Activated T-cell treated with anti-CD3 and anti-CD28 coated beads, Interleukin-2, amount 50 U/mL, for 72 hours (primary cell): Measurements from ENCODE around the gene ICAM1. TPM values are rescaled to one million over a fixed set of nuclear protein-coding genes. Genes with fewer than 3 reads are reported as not detected.
"Not testable (repeated sequence)": the region's sequence is repeated elsewhere in the genome, so short reads cannot be mapped to it uniquely, and the experiment has no call there.

Source experiments
- ATAC-seq, 2 donors: fragments of 150-1000 bp; cut with Tn5 transposase; replicated peaks in 1 of 2; 2 replicates each; pipeline ENCODE4 v1.10.0; 2021; ENCODE audit warnings: moderate library complexity in 2 of 2, mild to moderate bottlenecking in 1 of 2
- DNase-seq, 2 donors: peaks; one replicate each; pipeline ENCODE4 v3.0.0; 2021 to 2022; ENCODE audit warnings: mixed read lengths in 1 of 2
- H3K27ac Mint-ChIP-seq: one replicate; pipeline ENCODE4 v1.8.0; 2022; ENCODE audit warnings: mild to moderate bottlenecking, moderate library complexity, mixed read lengths
- H3K27me3 Mint-ChIP-seq: one replicate; pipeline ENCODE4 v1.8.0; 2022; ENCODE audit warnings: low read depth, mixed read lengths
- H3K36me3 Mint-ChIP-seq, 2 donors: one replicate each; pipeline ENCODE4 v1.8.0; 2022; ENCODE audit warnings: mixed read lengths in 2 of 2, mild to moderate bottlenecking in 1 of 2; ENCODE audit not compliant: insufficient read depth in 2 of 2
- H3K4me1 Mint-ChIP-seq: one replicate; pipeline ENCODE4 v1.8.0; 2022; ENCODE audit warnings: low read depth, mixed read lengths
- H3K4me3 Mint-ChIP-seq, 2 donors: one replicate each; pipeline ENCODE4 v1.8.0; 2022; ENCODE audit warnings: mild to moderate bottlenecking in 2 of 2, mixed read lengths in 2 of 2, moderate library complexity in 2 of 2
- H3K9me3 Mint-ChIP-seq, 2 donors: one replicate each; pipeline ENCODE4 v1.8.0; 2022; ENCODE audit warnings: mixed read lengths in 2 of 2
- total RNA-seq, 2 donors: library from RNA; stranded (reverse); gene quantifications; one replicate each; pipeline ENCODE4 v1.2.3, GENCODE V29; 2022

Gene ICAM1
- total RNA-seq, 2 donors from 2014 or later = 20.7 to 40.1 TPM

- DNase-seq = peak; percentile 41 to 44
- Mint-ChIP-seq H3K9me3 (no peaks in the 10 kb centered on the region), H3K27ac (peak overlapping the region; percentile 83), H3K36me3 (peaks cover 1 to 5% of the 10 kb centered on the region in 2 donors), H3K4me1 (peaks cover 40% of the 10 kb centered on the region), H3K27me3 (no peaks in the 10 kb centered on the region), H3K4me3 (peak overlapping the region; percentile 89 to 94)
- ATAC-seq = peak in 1 of 2 donors; percentile 1
These were observed 695 bp downstream of the ICAM1 start for GRCh38 chr19:10271543-10272086.

- ATAC-seq (no peak), DNase-seq (no peak)
- Mint-ChIP-seq H3K4me3 (no peak overlapping the region), H3K27ac (peak overlapping the region; percentile 79), H3K9me3 (no peaks in the 10 kb centered on the region), H3K27me3 (no peaks in the 10 kb centered on the region), H3K4me1 (peaks cover 55% of the 10 kb centered on the region), H3K36me3 (peaks cover 5 to 12% of the 10 kb centered on the region in 2 donors)
These were observed 3.7 kb downstream of the ICAM1 start for GRCh38 chr19:10274589-10274988.

DNA sequence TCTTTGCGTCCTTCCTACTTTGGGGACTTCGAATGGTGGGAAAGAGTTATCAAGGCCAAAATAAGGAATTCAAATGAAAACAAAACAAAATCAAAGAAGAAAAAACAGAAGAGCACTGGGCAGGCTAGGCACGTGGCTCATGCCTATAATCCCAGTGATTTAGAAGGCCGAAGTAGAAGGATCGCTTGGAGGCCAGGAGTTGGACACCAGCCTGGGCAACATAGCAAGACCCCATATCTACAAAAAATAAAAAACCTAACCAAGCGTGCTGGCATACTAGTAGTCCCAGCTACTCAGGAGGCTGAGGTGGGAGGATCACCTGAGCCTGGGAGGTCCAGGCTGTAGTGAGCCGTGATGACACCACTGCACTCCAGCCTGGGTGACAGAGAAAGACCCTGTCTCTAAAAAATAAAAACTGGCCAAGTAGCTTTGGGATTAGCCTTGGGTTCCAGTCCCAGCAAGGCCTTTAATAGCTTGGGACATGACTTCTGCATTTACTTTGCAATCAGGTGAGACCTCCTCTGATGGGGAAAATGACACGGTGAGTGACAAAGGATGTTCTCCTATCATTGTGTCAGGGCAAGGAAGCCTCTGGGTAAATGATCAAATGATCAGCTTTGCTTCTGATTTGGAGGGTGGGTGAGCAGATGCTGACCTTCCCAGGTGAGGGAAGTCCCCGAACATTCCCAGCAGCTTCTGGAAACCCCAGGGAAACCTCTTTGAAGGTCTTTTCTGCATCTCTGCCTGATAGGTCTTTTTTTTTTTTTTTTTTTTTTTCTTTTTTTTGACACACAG is 7.1 kb downstream of the ICAM1 start:
- H3K4me1 Mint-ChIP-seq = peaks cover 34% of the 10 kb centered on the region
- no peaks in the 10 kb centered on the region for H3K9me3 Mint-ChIP-seq
- no peak for DNase-seq
- peak overlapping the region; percentile 51 for H3K27ac Mint-ChIP-seq
- H3K27me3 Mint-ChIP-seq = no peaks in the 10 kb centered on the region
- H3K36me3 Mint-ChIP-seq = peaks cover 15 to 17% of the 10 kb centered on the region in 2 donors
- no peak for ATAC-seq
- no peak overlapping the region for H3K4me3 Mint-ChIP-seq

GRCh38 chr19:10278935-10279334 is 8.0 kb downstream of the ICAM1 start:
- peak overlapping the region; percentile 13 for H3K27ac Mint-ChIP-seq
- peaks cover 14 to 18% of the 10 kb centered on the region in 2 donors for H3K36me3 Mint-ChIP-seq
- H3K4me1 Mint-ChIP-seq = peaks cover 31% of the 10 kb centered on the region
- no peaks in the 10 kb centered on the region for H3K27me3 Mint-ChIP-seq
- no peaks in the 10 kb centered on the region for H3K9me3 Mint-ChIP-seq
- ATAC-seq (no peak), DNase-seq (no peak)
- no peak overlapping the region for H3K4me3 Mint-ChIP-seq

- Mint-ChIP-seq H3K4me1 (peaks cover 28% of the 10 kb centered on the region), H3K27ac (peak overlapping the region; percentile 9), H3K36me3 (peaks cover 9 to 18% of the 10 kb centered on the region in 2 donors), H3K4me3 (no peak overlapping the region), H3K9me3 (no peaks in the 10 kb centered on the region), H3K27me3 (no peaks in the 10 kb centered on the region)
- no peak for DNase-seq
- ATAC-seq = no peak
These were observed 9.0 kb downstream of the ICAM1 start for GRCh38 chr19:10279737-10280442.

DNA sequence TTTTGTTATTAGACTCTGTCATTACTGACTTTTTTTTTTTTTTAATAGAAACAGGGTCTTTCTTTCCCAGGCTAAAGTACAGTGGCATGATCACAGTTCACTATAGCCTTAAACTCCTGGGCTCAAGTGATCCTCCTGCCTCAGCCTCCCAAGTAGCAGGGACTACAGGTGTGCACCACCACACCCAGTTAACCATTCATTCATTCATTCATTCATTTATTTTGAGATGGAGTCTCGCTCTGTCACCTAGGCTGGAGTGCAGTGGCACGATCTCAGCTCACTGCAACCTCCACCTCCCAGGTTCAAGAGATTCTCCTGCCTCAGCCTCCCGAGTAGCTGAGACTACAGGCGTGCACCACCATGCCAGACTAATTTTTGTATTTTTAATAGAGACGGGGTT is 11.1 kb downstream of the ICAM1 start:
- H3K27me3 Mint-ChIP-seq, H3K27ac Mint-ChIP-seq, H3K4me3 Mint-ChIP-seq, H3K9me3 Mint-ChIP-seq, DNase-seq, ATAC-seq: not testable (repeated sequence)
- peaks cover 40% of the 10 kb centered on the region for H3K4me1 Mint-ChIP-seq
- peaks cover 9 to 22% of the 10 kb centered on the region in 2 donors for H3K36me3 Mint-ChIP-seq

DNA sequence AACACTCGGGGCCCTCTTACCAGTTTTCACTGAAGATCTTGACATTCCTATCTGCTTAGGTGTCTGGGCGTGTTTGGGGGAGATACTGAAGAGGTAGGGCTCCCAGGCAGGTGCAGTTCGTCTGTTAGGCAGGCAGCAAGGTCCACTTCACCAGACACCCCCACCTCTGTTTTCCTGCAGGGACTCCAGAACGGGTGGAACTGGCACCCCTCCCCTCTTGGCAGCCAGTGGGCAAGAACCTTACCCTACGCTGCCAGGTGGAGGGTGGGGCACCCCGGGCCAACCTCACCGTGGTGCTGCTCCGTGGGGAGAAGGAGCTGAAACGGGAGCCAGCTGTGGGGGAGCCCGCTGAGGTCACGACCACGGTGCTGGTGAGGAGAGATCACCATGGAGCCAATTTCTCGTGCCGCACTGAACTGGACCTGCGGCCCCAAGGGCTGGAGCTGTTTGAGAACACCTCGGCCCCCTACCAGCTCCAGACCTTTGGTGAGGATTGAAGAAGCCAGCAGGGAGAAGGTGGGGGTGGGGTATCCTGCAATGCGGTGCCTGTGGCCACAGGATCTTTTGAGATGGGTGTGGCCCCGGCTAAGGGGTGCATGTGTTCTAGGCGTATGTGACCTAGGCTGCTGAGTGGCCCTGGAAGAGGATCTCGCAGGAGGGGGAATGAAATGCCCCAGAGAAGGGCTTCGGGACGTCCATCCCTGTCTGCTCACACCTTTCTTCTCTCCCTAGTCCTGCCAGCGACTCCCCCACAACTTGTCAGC is 12.6 kb downstream of the ICAM1 start:
- no peaks in the 10 kb centered on the region for H3K9me3 Mint-ChIP-seq
- H3K27ac Mint-ChIP-seq = no peak overlapping the region
- no peak for DNase-seq
- H3K4me3 Mint-ChIP-seq = no peak overlapping the region
- ATAC-seq = no peak
- peaks cover 10% of the 10 kb centered on the region for H3K27me3 Mint-ChIP-seq
- H3K4me1 Mint-ChIP-seq = peaks cover 40% of the 10 kb centered on the region
- peaks cover 6 to 18% of the 10 kb centered on the region in 2 donors for H3K36me3 Mint-ChIP-seq

DNA sequence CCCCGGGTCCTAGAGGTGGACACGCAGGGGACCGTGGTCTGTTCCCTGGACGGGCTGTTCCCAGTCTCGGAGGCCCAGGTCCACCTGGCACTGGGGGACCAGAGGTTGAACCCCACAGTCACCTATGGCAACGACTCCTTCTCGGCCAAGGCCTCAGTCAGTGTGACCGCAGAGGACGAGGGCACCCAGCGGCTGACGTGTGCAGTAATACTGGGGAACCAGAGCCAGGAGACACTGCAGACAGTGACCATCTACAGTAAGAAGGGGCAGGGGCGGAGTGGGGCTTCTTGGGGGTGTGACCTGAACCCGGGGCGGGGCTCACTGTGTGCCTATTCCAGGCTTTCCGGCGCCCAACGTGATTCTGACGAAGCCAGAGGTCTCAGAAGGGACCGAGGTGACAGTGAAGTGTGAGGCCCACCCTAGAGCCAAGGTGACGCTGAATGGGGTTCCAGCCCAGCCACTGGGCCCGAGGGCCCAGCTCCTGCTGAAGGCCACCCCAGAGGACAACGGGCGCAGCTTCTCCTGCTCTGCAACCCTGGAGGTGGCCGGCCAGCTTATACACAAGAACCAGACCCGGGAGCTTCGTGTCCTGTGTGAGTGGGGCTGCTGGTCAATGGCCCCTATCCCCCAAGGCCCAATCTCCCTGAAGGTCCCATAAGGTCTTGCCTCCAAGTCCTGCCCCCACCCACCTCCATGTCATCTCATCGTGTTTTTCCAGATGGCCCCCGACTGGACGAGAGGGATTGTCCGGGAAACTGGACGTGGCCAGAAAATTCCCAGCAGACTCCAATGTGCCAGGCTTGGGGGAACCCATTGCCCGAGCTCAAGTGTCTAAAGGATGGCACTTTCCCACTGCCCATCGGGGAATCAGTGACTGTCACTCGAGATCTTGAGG is 13.4 kb downstream of the ICAM1 start:
- no peak overlapping the region for H3K4me3 Mint-ChIP-seq
- peaks cover 3 to 20% of the 10 kb centered on the region in 2 donors for H3K36me3 Mint-ChIP-seq
- H3K4me1 Mint-ChIP-seq = peaks cover 44% of the 10 kb centered on the region
- DNase-seq = no peak
- H3K9me3 Mint-ChIP-seq = no peaks in the 10 kb centered on the region
- no peak overlapping the region for H3K27ac Mint-ChIP-seq
- peaks cover 16% of the 10 kb centered on the region for H3K27me3 Mint-ChIP-seq
- no peak for ATAC-seq

- H3K36me3 Mint-ChIP-seq = peaks cover 1 to 16% of the 10 kb centered on the region in 2 donors
- DNase-seq (no peak), ATAC-seq (no peak)
- H3K4me1 Mint-ChIP-seq = peaks cover 43% of the 10 kb centered on the region
- H3K9me3 Mint-ChIP-seq = no peaks in the 10 kb centered on the region
- H3K27me3 Mint-ChIP-seq = peaks cover 17% of the 10 kb centered on the region
- H3K4me3 Mint-ChIP-seq = no peak overlapping the region
- H3K27ac Mint-ChIP-seq = no peak overlapping the region
These were observed 14.0 kb downstream of the ICAM1 start for GRCh38 chr19:10284960-10285278.

- Mint-ChIP-seq H3K4me3 (no peak overlapping the region), H3K27me3 (peaks cover 21% of the 10 kb centered on the region), H3K27ac (no peak overlapping the region), H3K36me3 (peaks cover 0 to 15% of the 10 kb centered on the region in 2 donors), H3K4me1 (peaks cover 45% of the 10 kb centered on the region), H3K9me3 (no peaks in the 10 kb centered on the region)
- DNase-seq = no peak
- no peak for ATAC-seq
These were observed 14.5 kb downstream of the ICAM1 start for GRCh38 chr19:10285393-10285792.

DNA sequence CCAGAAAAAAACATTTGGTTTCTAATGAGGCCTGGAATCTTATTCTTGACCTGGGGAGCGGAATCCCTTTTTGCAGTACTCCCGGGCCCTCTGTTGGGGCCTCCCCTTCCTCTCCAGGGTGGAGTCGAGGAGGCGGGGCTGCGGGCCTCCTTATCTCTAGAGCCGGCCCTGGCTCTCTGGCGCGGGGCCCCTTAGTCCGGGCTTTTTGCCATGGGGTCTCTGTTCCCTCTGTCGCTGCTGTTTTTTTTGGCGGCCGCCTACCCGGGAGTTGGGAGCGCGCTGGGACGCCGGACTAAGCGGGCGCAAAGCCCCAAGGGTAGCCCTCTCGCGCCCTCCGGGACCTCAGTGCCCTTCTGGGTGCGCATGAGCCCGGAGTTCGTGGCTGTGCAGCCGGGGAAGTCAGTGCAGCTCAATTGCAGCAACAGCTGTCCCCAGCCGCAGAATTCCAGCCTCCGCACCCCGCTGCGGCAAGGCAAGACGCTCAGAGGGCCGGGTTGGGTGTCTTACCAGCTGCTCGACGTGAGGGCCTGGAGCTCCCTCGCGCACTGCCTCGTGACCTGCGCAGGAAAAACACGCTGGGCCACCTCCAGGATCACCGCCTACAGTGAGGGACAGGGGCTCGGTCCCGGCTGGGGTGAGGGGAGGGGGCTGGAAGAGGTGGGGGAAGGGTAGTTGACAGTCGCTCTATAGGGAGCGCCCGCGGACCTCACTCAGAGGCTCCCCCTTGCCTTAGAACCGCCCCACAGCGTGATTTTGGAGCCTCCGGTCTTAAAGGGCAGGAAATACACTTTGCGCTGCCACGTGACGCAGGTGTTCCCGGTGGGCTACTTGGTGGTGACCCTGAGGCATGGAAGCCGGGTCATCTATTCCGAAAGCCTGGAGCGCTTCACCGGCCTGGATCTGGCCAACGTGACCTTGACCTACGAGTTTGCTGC is 16.1 kb downstream of the ICAM1 start, which contains the start of gene ICAM4:
TSS of gene ICAM4 (plus strand) at position 153 of the 935 bp plus-strand sequence. CDS start at position 211, 58 bp downstream.
- Mint-ChIP-seq H3K4me1 (peaks cover 61% of the 10 kb centered on the region), H3K27ac (no peak within 1 kb of the TSS), H3K9me3 (no peaks in the 10 kb centered on the region), H3K36me3 (peaks cover 0 to 11% of the 10 kb centered on the region in 2 donors), H3K27me3 (peaks cover 38% of the 10 kb centered on the region), H3K4me3 (peak within 1 kb of the TSS; percentile 52 to 71)
- ATAC-seq (no peak), DNase-seq (peak; percentile 42 to 47)
